HG02885 (cell line): ENCODE data around the gene BCL7C.
"Not testable (repeated sequence)": the region's sequence is repeated elsewhere in the genome, so short reads cannot be mapped to it uniquely, and the experiment has no call there.

Source experiments
- ATAC-seq: cut with Tn5 transposase; IDR thresholded peaks from one replicate; pipeline ENCODE4 v1.9.1; 2021; ENCODE audit warnings: mild to moderate bottlenecking; ENCODE audit not compliant: unreplicated experiment, poor library complexity

Gene BCL7C

DNA sequence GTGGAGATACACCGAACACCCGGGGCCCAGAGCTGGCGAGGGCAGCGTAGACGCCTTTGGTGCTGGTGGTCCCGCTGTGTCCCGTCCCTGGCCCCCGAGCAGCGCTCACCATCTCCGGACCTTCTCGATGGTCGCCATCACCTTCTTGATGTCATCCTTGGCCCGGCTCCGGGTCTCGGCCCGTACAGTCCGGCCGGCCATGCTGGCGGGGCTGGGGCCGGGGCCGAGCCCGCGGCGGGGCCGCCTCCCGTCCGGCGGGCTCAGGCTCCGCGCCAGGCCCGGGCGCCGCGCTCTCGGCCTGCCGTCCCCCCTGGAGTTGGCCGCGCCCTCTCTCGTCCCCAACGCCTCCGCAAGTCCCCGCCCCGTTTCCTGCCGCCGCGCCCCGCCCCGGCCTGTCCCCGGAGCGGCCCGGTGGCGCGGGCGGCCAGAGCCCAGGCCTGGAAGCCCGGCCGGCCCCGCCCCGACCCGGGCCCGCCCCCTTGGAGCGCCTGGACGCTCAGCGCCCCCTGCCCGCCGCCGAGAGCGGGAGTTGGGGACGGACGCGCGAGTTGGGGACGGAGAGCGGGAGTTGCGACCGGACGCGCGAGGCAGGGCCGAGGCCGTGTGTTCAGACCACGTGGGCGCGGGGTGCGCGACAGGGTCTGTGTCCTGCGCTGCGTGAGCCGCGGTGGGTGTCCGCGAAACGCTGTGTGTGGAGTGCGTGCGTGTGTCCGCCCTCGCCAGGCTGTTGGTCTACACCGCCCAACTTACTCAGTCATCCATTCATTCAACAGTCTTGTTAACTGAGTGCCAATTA, at the start of gene BCL7C:
BCL7C (minus strand) TSS at position 334 of the 796 bp plus-strand sequence; CDS start at position 201, 133 bp downstream.
- peak; percentile 76 for ATAC-seq

DNA sequence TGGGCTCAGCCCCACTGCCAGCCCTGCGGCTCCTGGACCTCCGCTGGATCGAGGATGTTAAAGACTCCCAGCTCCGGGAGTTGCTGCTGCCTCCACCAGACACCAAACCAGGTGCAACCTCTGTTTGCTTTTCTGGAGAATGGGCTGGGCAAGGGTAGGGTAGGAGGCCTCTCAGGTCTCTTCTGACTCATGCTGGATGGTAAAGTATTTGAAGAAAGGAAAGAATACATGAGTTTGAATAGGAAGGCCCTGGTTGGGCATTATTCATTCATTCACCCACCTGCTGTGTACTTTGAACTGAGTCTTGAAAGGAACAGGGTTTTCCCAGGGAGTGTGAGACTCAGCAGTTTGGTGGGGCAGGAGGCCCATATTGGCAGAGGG, 48.5 kb upstream of the BCL7C start:
- ATAC-seq: no peak

DNA sequence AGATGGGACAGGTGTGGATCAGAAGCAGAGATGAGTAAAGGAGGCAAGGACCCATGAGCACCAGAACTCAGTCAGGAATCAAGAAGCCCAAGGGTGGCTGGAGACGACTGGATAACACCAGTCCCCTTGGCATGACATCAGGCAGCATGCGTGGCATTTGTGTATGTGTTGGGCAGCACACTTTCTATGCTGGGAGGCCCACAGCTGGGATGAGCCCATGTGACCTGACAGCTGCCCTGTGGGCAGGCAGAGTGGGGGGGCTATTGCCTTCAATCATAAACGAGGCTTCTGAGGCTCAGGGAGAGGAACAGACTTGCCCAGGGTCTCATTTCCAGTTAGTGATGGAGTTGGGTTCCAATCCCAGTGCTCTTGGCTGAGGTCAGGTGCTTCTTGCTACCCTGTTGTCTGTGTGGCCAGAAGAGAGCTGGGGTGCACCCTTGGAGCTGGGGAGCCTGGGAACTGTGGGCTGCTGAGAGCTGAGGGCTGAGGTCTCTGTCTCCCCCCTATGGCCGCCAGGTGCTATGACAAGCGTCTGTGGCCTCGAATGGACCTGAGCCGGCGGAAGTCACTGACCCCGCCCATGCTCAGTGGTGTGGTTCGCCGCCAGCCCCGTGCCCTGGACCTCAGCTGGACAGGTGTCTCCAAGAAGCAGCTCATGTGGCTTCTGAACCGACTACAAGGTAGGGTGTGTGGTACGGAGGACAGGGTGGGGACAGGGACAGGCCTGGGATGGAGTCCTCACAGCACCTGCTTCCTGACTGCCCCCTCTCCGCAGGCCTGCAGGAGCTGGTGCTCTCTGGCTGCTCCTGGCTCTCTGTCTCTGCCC, 47.9 kb upstream of the BCL7C start:
- peak; percentile 95 for ATAC-seq

DNA sequence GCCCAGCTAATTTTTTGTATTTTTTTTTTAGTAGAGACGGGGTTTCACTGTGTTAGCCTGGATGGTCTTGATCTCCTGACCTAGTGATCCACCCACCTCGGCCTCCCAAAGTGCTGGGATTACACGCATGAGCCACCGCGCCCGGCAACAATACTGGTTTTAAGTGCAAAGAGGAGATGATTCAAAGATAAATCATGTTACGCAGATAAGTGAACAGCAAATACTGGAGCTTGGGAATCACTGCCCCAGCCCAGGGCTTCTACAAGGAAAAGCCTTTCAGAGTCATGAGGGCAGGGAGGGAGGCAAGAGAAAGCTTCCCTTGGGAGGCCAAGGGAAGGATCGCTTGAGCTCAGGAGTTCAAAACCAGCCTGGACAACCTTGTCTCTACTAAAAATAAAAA, 45.7 kb upstream of the BCL7C start:
- not testable (repeated sequence) for ATAC-seq

DNA sequence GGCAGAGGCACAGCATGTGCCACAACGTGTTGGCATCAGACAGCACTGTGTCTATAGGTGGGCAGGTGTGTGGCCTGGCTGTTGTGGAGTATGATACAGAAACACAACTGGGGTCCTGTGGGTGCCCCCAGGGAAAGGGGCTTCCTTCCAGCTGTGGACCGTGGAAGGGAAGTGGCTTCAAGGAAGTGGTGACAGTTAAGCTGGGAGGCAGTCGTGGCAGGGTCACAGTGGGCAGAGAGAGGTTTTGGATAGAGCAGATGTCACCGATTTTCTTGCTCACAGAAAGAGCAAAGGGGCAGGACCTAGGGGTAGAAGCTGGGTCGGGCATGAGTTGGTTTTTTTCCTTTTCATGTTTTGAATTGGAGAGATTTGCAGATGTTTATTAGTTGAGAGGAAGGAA, 43.8 kb upstream of the BCL7C start:
- no peak for ATAC-seq

DNA sequence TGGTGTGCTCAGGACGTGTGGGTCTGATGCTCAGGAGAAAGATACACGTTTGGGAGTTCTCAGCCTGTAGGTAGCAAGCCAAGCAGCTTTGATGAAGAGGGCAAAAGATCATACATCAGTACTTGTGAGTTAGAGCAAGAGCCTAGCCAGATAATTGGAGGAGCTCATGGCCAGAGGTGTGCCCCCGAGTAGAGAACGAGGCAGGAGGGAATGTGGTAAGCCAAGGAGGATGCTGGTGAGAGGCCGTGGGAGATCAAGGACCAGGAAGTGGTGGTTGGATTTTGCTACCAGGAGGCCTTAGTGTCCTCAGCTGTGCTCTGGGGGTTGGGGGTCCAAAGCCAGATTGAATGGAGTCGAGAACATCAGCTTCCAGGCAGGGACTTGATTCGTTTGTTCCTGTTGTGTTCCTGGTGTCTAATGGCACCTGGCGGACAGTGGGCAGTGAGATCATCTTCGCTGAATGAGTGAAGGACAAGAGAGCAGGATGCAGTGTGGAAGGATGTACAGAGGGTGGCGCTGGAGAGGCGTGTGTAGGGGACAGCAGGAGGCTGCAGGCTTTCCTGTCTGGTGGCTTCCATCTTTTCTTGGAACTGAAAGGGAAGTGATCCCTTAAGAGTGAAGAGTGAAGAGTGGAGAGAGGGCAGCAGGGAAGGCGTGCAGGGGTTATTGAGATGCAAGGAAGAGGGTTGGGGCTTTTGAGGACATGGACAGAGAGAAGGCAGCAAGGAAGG, 41.1 kb upstream of the BCL7C start:
- no peak for ATAC-seq

DNA sequence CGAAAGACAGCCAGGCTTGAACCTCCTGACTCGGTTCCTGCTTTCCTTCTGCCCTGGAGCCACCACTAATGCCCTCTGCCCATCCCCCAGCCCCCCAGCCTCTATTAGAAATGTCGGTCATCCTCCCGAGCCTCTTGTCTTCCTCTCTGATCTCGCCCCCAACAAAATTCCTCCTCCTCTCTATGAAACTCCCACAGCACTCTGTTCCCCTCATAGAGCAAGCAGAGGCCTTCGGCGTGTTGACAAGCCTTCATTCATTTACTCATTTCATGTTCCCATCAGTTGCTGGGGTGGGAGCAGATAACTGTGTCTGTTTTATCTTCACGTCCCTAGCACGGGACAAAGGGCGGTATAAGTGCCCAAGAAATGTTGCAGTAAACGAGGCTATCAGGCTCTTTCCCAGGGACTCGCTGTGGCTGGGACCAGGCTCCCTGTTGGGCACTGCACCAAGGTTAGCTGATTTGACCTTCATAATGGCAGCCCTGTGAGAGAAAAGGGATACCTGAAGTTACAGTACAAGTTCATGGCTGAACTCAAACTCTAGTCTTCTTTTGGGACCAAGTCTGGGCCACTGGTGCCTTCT, 37.3 kb upstream of the BCL7C start:
- ATAC-seq: no peak

DNA sequence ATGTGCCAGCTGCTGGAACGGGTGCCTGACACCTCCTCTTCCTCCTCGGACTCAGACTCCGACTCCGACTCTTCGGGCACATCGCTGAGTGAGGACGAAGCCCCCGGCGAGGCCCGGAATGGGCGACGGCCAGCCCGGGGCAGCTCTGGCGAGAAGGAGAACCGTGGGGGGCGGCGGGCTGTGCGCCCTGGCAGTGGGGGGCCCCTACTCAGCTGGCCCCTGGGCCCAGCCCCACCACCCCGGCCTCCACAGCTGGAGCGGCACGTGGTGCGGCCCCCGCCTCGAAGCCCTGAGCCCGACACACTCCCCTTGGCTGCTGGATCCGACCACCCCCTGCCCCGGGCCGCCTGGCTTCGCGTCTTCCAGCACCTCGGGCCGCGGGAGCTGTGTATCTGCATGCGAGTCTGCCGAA, 36.3 kb upstream of the BCL7C start:
- ATAC-seq: no peak

DNA sequence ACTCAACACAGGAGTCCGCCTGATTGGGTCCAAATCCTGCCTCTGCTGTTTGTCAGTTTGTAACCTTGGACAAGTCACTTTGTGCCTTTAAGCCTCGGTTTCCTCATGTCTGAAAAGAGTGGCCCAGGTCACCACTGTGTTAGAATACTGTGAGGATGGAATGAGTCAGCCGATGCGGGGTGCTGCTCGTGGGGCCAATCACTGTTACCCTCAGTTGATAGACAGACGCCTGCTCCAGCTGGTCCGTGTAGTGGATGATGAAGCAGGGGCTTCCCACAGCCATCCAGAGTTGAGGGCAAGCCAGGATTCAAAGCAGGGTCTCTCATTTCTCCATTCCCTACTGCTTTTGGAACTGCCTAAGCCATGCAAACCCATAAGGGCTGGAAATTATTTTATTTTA, 35.3 kb upstream of the BCL7C start:
- ATAC-seq: no peak

DNA sequence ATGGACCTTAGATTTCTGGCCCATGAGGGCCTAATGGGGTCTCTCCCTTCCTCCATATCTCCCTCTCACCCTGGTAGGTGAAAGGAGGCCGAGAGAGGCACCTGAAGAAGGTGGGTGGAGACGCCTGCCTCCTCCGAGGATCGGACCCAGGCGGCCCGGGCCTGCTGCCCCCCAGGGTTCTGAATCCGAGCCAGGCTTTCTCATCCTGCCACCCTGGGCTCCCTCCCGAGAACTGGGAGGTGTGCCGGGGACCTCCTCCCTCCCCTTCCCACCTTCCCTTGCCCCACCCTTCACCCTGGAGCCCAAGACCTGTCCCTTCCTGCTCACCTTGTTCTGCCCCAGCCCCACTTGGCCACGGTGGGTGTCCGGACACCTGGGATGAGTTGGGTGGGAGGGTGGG, 34.5 kb upstream of the BCL7C start:
- no peak for ATAC-seq

DNA sequence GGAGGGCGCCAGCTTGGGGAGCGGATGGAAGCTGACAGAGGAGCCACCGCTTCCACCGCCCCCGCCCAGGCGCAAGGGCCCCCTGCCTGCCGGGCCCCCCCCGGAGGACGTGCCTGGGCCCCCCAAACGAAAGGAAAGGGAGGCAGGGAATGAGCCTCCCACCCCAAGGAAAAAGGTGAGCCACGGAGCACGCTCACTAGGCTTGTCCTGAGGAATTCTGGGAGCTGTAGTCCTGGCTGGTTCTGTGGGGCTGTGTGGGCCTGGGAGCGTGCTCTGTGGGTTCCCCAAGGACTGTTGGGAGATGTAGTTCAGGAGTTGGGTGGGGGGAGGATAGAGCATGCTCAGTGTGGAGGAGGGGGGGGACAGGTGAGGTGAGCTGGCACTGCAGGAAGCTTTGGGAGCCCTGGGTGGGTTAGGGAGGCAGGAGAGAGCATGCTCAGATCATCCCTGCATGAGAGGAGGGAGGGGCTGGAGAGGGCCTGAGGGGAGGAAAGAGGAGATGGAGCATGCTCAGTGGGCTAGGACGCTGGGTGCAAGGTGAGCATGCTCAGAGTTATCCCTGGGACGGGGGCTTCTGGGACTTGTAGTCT, 34.0 kb upstream of the BCL7C start:
- ATAC-seq: no peak

DNA sequence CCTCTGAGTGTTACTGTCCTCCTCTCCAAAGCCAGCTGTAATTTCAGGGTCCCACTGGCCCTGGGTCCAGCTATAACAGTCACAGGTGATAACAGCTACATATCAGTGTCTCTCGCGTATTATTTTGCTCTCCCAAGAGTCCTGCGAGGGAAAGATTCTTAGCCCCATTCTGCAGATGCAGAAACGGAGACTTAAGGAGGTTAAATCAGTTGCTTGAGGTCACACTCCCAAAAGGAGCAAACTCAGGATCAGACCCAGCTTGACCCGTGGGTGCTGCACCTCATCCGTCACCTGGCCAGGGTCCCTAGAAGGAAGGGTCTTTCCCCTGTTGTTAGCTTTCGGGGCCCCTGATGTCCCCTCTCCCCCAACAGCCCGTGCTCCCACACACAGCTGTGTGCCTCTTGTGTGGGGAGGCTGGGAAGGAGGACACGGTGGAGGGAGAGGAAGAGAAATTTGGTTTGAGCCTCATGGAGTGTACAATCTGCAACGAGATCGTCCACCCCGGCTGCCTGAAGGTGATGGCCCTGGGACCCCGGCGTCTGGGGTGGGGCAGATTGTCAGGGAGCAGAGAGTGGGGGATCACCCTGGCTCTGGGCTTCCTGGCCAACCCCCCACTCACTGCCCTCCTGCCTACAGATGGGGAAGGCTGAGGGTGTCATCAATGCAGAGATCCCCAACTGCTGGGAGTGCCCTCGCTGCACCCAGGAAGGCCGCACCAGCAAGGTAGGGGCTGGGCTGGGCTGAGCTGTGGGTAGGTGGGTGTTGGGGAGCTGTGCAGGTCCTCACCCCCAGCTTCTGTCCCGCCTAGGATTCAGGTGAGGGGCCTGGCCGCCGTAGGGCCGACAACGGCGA, 33.3 kb upstream of the BCL7C start:
- no peak for ATAC-seq

DNA sequence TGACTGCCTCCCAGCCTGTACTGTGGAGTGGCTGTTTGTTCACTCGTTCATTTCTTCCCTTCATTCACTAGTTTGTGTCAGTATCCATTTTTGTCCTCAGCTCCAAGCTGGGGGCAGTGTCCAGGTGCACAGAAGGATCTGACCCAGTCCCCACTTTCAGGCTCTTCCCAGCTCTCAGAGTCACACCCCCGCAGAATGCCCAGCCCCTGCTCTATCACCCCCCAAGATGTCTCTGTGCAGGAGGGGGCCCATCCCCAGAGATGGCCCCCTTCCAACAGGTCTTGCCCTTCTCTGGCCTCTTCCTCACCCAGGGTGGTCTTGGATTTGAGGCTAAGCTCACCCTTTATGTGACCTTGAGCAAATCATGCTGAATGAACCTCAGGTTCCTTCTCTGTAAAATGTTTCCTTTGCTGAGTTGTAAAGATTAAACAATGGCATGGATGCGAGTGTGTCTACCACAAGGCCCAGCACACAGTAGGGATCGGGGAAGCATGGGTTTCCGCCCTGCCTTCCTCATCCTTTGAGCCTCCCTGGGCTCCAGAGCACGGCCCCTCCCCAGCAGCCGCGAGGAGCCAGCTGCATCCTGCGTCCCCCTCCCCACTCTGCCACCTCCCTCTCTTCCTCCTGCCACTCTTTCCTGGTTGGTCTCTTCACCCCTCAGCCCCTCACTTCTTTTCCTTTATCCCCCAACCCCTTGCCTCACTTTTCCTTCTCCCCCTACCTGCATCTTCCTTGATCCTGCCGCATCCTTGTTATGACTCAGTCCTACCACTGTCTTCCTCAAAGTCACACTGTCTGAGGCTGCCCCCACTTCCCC, 32.3 kb upstream of the BCL7C start:
- ATAC-seq: no peak

DNA sequence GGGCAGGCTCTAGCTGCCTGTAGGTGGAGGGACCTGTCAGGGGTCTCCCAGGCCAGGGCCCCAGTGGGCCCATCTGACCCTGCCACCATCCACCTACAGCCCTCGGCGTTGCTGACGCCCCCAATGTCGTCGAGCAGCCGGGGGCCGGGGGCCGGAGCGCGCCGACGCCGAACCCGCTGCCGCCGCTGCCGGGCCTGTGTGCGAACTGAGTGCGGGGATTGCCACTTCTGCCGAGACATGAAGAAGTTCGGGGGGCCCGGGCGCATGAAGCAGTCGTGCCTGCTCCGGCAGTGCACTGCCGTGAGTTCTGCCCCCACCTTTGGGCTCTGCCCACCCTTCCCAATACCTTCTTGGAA, 31.7 kb upstream of the BCL7C start:
- ATAC-seq: no peak

DNA sequence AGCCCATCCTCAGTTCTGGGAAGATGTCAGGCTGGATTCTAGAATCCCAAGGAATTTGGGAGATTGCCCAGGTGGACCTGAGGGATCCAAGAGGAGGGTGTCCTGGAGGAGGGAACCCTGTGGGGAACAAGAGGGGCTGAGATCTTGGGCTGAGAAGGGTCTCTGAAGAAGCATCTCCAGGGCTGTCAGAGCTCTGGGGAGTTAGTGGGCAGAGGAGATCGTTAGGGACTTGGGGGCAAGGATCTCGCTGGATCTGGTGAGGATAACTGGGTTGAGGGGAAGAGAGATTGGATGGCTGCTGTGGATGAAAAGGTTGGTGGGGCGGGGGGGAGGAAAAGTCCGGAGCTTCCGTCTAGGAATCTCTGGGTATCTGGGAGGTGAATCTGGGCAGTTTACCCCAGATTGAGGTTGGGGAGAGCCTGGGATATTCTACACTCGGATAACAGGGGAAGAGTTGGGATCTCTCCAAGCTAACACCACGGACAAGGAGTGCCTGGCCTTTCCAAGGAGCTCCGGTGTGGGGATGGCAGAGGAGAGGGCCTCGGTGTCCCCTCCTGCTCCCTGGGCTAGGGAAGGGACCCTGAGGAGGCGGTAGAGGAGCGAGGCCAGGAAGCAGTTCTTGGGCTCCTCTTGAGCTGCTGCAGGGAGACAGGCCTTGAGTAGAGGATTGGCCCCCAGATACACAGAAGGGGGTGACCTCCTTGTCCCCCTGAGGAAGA, 31.2 kb upstream of the BCL7C start:
- no peak for ATAC-seq

DNA sequence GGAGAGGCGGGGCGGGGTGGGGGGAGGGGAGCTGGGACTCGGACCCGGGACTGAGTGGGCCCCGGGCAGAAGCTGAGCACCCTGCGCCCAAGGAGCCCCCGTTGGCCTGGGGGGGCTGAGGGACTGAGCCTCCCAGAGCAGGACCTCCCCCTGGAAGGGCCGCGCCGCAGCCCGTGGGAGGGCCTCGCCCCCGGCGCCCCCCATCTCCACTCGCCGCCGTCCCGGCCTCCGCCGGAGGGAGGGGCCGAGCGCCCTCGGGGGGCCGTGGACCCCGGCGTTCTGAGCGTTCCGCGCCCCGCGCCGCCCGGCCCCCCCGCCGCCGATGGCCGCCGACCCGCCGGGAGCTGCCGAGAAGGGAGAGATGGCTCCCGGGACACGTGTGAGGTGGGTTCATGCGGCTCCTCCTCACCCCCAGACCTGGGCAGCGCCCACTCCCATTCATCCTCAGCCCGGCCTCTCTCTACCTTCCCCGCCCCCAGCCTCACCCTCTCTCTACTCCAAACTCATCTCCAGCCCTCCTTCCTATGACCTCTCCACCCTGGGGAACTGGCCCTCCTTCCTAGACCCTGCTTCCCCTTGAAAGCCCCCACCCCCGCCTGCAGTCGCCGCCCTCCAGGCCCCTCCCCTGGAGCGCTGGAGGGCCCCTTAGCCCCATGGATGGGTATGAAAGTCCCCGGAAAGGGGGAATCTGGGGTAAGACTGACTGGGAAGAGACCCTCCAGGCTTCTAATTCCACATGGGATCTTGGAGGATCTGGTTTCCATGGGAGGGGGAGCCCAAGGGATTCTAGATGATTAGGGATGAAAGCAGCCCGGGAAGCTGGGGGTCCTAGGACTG, 30.4 kb upstream of the BCL7C start:
- no peak for ATAC-seq

DNA sequence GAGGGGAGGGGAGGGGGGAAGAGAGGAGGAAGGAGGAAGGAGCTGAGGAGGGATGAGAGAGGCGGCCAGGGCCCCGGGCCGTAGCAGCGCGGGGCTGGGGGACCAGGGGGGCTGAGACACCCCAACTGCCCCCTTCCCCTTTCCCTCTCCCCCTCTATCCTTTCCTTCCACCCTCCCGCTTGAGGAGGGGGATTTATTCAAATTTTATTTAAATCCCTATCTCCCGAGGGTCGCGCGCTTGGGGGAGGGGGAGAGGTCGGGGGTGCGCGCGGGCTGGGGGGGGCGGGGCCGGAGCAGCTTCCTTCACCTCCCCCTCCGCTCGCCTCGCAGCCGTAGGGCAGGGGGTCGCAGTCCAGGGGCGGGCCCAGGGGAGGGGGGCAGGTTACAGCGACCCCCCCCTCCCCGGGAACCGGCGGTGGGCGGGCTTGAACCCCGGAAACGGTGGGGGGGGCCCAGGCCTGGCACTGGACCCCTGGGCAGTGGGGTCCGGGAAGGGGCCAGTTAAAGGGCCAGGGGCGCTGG, 29.7 kb upstream of the BCL7C start, which contains the start of gene FBXL19:
FBXL19 (plus strand) TSS at position 19 of the 522 bp plus-strand sequence. CDS start 2,183 bp downstream, outside the sequence.
- ATAC-seq: no peak
